Neural crest cell (in vitro differentiated cells): ENCODE measurements around the gene NUAK1. TPM values are rescaled to one million over a fixed set of nuclear protein-coding genes. Genes with fewer than 3 reads are reported as not detected.
"Not testable (repeated sequence)": the region's sequence is repeated elsewhere in the genome, so short reads cannot be mapped to it uniquely, and the experiment has no call there.

ENCODE experiments used
- DNase-seq: peaks from one replicate; pipeline ENCODE4 v3.0.0; 2021; ENCODE audit warnings: low read depth, mixed read lengths, low spot score
- H3K27ac Mint-ChIP-seq: one replicate; pipeline ENCODE4 v1.8.0; 2021; ENCODE audit warnings: mild to moderate bottlenecking, mixed read lengths; ENCODE audit not compliant: unreplicated experiment
- H3K27me3 Mint-ChIP-seq: 2 replicates; pipeline ENCODE4 v1.8.0; 2021; ENCODE audit warnings: low read depth, mild to moderate bottlenecking, mixed read lengths
- H3K36me3 Mint-ChIP-seq: 2 replicates; pipeline ENCODE4 v1.8.0; 2021; ENCODE audit warnings: low read depth, mild to moderate bottlenecking, mixed read lengths
- H3K4me1 Mint-ChIP-seq: 2 replicates; pipeline ENCODE4 v1.8.0; 2021; ENCODE audit warnings: mixed read lengths
- H3K4me3 Mint-ChIP-seq: one replicate; pipeline ENCODE4 v1.8.0; 2021; ENCODE audit warnings: mild to moderate bottlenecking, mixed read lengths
- H3K9me3 Mint-ChIP-seq: 2 replicates; pipeline ENCODE4 v1.8.0; 2021; ENCODE audit warnings: mixed read lengths
- CTCF ChIP-seq: fragments of 200-600 bp; sonication (generic); conservative IDR thresholded peaks from 2 replicates; pipeline ENCODE4 v1.5.0; 2021; ENCODE audit warnings: antibody characterized with exemption, mild to moderate bottlenecking
- total RNA-seq: library from RNA; stranded (reverse); gene quantifications from 2 replicates; pipeline ENCODE4 v1.2.1, GENCODE V29; 2021

Gene NUAK1
- total RNA-seq, 1 donor from 2014 or later: 35.6 TPM

- no peak for DNase-seq
- no peaks in the 10 kb centered on the region for H3K36me3 Mint-ChIP-seq
- H3K4me1 Mint-ChIP-seq: peaks cover 38% of the 10 kb centered on the region
- H3K4me3 Mint-ChIP-seq: no peak overlapping the region
- no peaks in the 10 kb centered on the region for H3K9me3 Mint-ChIP-seq
- no peaks in the 10 kb centered on the region for H3K27me3 Mint-ChIP-seq
- TF ChIP-seq CTCF: no peak
- H3K27ac Mint-ChIP-seq: no peak overlapping the region
These were observed 9.2 kb upstream of the NUAK1 start for GRCh38 chr12:106147956-106148355.

- H3K4me3 Mint-ChIP-seq: no peak overlapping the region
- no peak for TF ChIP-seq CTCF
- H3K9me3 Mint-ChIP-seq: no peaks in the 10 kb centered on the region
- DNase-seq: no peak
- peaks cover 46% of the 10 kb centered on the region for H3K4me1 Mint-ChIP-seq
- no peaks in the 10 kb centered on the region for H3K27me3 Mint-ChIP-seq
- no peak overlapping the region for H3K27ac Mint-ChIP-seq
- no peaks in the 10 kb centered on the region for H3K36me3 Mint-ChIP-seq
These were observed 8.2 kb upstream of the NUAK1 start for GRCh38 chr12:106146987-106147386.

DNA sequence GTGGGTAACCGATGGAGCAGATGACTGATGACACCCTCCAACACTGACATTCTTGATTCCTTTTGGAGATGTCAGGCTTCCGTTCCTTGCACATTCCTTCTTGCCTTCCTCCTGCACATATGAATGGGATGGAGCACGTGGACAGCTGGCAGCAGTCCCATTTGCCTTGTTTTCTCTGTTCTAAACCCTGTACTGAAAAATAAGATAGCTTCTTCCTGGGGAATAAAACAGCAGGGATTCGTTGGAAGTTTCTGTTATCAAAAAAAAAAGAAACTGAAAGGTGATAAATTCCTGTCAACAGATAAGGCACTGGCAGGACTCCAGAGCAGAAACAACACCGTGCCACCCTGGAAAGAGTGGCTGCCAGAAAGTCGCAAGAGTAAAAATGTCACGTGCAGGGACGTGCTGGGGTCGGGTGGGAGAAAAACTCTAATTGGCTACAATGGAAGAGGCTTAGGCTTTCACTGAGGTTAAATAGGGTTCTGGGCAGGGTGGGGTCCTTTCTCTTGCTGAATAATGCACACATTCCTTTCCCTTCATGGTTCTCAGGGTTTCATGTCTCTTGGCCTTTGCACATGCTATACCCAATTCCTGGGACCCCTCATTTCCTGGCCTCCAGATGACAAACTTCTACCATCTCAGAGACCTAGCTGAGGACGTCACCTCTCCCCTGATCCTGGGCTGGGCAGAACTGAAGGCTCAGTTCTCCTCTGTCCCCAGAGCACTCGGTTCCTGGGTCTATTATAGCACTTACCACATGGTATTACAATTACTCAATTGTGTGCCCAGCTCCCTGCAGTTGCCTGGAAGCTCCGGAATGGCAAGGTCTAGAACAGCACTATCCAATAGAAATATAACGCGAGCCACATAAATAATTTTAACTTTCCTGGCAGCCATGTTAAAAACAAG, 7.0 kb upstream of the NUAK1 start:
- DNase-seq: no peak
- Mint-ChIP-seq H3K9me3 (no peaks in the 10 kb centered on the region), H3K4me1 (peaks cover 58% of the 10 kb centered on the region), H3K27me3 (no peaks in the 10 kb centered on the region), H3K27ac (no peak overlapping the region), H3K36me3 (peaks cover 2% of the 10 kb centered on the region), H3K4me3 (peak overlapping the region; percentile 36)
- no peak for TF ChIP-seq CTCF

GRCh38 chr12:106144847-106145246, 6.1 kb upstream of the NUAK1 start:
- Mint-ChIP-seq H3K9me3 (no peaks in the 10 kb centered on the region), H3K36me3 (peaks cover 5% of the 10 kb centered on the region), H3K4me3 (no peak overlapping the region), H3K27ac (no peak overlapping the region), H3K4me1 (peaks cover 67% of the 10 kb centered on the region), H3K27me3 (no peaks in the 10 kb centered on the region)
- no peak for DNase-seq
- no peak for TF ChIP-seq CTCF

DNA sequence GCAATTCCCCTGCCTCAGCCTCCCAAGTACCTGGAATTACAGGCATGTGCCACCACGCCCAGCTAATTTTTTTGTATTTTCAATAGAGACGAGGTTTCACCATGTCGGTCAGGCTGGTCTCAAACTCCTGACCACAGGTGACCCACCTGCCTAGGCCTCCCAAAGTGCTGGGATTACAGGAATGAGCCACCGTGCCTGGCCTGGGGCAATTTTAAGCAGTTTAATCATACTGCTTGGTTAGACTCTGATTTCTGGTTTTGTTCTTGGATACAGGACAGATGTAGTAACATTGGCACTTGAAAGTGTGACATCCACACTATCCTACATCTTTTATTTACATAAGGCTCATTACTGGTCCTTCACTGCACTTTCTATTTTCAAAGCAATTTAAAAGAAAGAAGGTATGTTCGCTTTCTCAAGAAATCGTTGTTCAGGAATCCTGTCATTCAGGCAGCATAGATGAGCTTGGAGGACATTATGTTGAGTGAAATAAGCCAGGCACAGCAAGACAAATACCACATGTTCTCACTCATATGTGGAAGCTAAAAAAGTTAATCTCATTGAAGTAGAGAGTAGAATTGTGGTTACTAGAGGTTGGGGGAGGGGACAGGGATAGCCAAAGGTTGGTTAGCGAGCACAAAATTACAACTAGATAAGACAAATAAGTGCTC, 4.0 kb upstream of the NUAK1 start:
- Mint-ChIP-seq H3K27ac (no peak overlapping the region), H3K4me1 (peaks cover 64% of the 10 kb centered on the region), H3K4me3 (peak overlapping the region; percentile 43), H3K36me3 (peaks cover 5% of the 10 kb centered on the region), H3K27me3 (peaks cover 2% of the 10 kb centered on the region), H3K9me3 (no peaks in the 10 kb centered on the region)
- TF ChIP-seq CTCF: no peak
- no peak for DNase-seq

DNA sequence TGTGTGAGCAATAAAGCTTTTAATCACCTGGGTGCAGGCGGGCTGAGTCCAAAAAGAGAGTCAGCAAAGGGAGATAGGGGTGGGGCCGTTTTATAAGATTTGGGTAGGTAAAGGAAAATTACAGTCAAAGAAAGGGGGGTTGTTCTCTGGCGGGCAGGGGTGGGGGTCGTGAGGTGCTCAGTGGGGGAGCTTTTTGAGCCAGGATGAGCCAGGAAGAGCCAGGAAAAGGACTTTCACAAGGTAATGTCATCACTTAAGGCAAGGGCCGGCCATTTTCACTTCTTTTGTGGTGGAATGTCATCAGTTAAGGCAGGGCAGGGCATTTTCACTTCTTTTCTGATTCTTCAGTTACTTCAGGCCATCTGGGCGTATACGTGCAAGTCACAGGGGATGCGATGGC, 3.2 kb upstream of the NUAK1 start:
- peaks cover 68% of the 10 kb centered on the region for H3K4me1 Mint-ChIP-seq
- H3K27me3 Mint-ChIP-seq, H3K27ac Mint-ChIP-seq: not testable (repeated sequence)

More for the DNA sequence above, 3.2 kb upstream of the NUAK1 start:
- DNase-seq, H3K9me3 Mint-ChIP-seq, H3K36me3 Mint-ChIP-seq: not testable (repeated sequence)
- H3K4me3 Mint-ChIP-seq: peak overlapping the region; percentile 94
